RWPE2 (cell line): Measurements from ENCODE around the gene CUL3.

Experiments
- ATAC-seq: fragments of 200-7000 bp; cut with Tn5 transposase; 3 replicates; pipeline ENCODE4 v1.9.1; 2021; ENCODE audit warnings: low read depth
- DNase-seq: peaks from one replicate; pipeline ENCODE4 v3.0.0-alpha.2; 2020; ENCODE audit warnings: low spot score
- H3K27ac ChIP-seq: fragments of 450-650 bp; 2 replicates; pipeline ENCODE4 v1.5.1; 2017; ENCODE audit warnings: mild to moderate bottlenecking; ENCODE audit not compliant: poor library complexity, severe bottlenecking
- H3K27me3 ChIP-seq: fragments of 250-450 bp; sonication (Bioruptor Pico); 2 replicates; pipeline ENCODE4 v1.5.1; 2021; ENCODE audit warnings: mild to moderate bottlenecking, moderate library complexity; ENCODE audit not compliant: insufficient read depth, poor library complexity, severe bottlenecking
- H3K36me3 ChIP-seq: fragments of 250-450 bp; sonication (Bioruptor Pico); 2 replicates; pipeline ENCODE4 v1.5.1; 2020; ENCODE audit warnings: low read depth, mild to moderate bottlenecking, moderate library complexity
- H3K4me1 ChIP-seq: fragments of 250-450 bp; sonication (Bioruptor Pico); 2 replicates; pipeline ENCODE4 v1.5.1; 2021; ENCODE audit warnings: mild to moderate bottlenecking, moderate library complexity; ENCODE audit not compliant: insufficient read depth, poor library complexity, severe bottlenecking
- H3K4me3 ChIP-seq: fragments of 250-450 bp; sonication (Bioruptor Pico); 2 replicates; pipeline ENCODE4 v1.5.1; 2021; ENCODE audit warnings: mild to moderate bottlenecking, moderate library complexity; ENCODE audit not compliant: severe bottlenecking
- H3K9me3 ChIP-seq: fragments of 250-450 bp; sonication (Bioruptor Pico); 2 replicates; pipeline ENCODE4 v1.5.1; 2021; ENCODE audit warnings: mild to moderate bottlenecking, moderate library complexity; ENCODE audit not compliant: severe bottlenecking
- CTCF ChIP-seq: fragments of 450-650 bp; IDR thresholded peaks from one replicate; pipeline ENCODE4 v1.5.1; 2017; ENCODE audit warnings: mild to moderate bottlenecking, moderate library complexity; ENCODE audit not compliant: poor library complexity, severe bottlenecking

The CUL3 gene

GRCh38 chr2:224448236-224448635 lies 136.9 kb downstream of the CUL3 start:
- no peak overlapping the region for H3K27ac ChIP-seq
- ATAC-seq (no peak), DNase-seq (no peak)
- no peaks in the 10 kb centered on the region for H3K36me3 ChIP-seq
- TF ChIP-seq CTCF: no peak
- no peaks in the 10 kb centered on the region for H3K4me1 ChIP-seq
- H3K27me3 ChIP-seq: no peaks in the 10 kb centered on the region
- no peak overlapping the region for H3K4me3 ChIP-seq
- H3K9me3 ChIP-seq: no peaks in the 10 kb centered on the region

- ATAC-seq: no peak
- no peak for TF ChIP-seq CTCF
- no peak overlapping the region for H3K27ac ChIP-seq
These were observed 140.4 kb downstream of the CUL3 start for GRCh38 chr2:224444783-224445182.

GRCh38 chr2:224444021-224444420 lies 141.1 kb downstream of the CUL3 start:
- no peak for TF ChIP-seq CTCF
- Histone ChIP-seq H3K4me1 (no peaks in the 10 kb centered on the region), H3K27ac (no peak overlapping the region), H3K27me3 (no peaks in the 10 kb centered on the region), H3K4me3 (no peak overlapping the region), H3K9me3 (no peaks in the 10 kb centered on the region), H3K36me3 (no peaks in the 10 kb centered on the region)
- ATAC-seq: no peak
- DNase-seq: no peak

More at GRCh38 chr2:224444783-224445182, 140.4 kb downstream of the CUL3 start:
- no peaks in the 10 kb centered on the region for H3K4me1 ChIP-seq
- no peaks in the 10 kb centered on the region for H3K36me3 ChIP-seq
- H3K9me3 ChIP-seq: no peaks in the 10 kb centered on the region
- H3K4me3 ChIP-seq: no peak overlapping the region
- DNase-seq: no peak
- H3K27me3 ChIP-seq: no peaks in the 10 kb centered on the region

- peak overlapping the region; percentile 35 for H3K4me3 ChIP-seq
- H3K36me3 ChIP-seq: no peaks in the 10 kb centered on the region
- no peaks in the 10 kb centered on the region for H3K4me1 ChIP-seq
- no peak for DNase-seq
- no peaks in the 10 kb centered on the region for H3K9me3 ChIP-seq
- peak; percentile 62 for ATAC-seq
- H3K27ac ChIP-seq: no peak overlapping the region
- H3K27me3 ChIP-seq: no peaks in the 10 kb centered on the region
- TF ChIP-seq CTCF: no peak
These were observed 142.8 kb downstream of the CUL3 start for GRCh38 chr2:224442071-224442967.

GRCh38 chr2:224440988-224441387 lies 144.2 kb downstream of the CUL3 start:
- H3K27me3 ChIP-seq: no peaks in the 10 kb centered on the region
- H3K27ac ChIP-seq: no peak overlapping the region
- no peak for DNase-seq
- H3K4me1 ChIP-seq: no peaks in the 10 kb centered on the region
- no peak for TF ChIP-seq CTCF
- H3K9me3 ChIP-seq: no peaks in the 10 kb centered on the region
- no peak for ATAC-seq
- H3K36me3 ChIP-seq: no peaks in the 10 kb centered on the region
- H3K4me3 ChIP-seq: no peak overlapping the region
